Mesothelial cell of epicardium (in vitro differentiated cells): ENCODE data around the gene COPB1. TPM values are rescaled to one million over a fixed set of nuclear protein-coding genes. Genes with fewer than 3 reads are reported as not detected.

ENCODE experiments used
- DNase-seq, 2 experiments: peaks; one replicate each; pipeline ENCODE4 v3.0.0; 2021; ENCODE audit warnings: low spot score in 2 of 2; ENCODE audit not compliant: unreplicated experiment in 2 of 2
- H3K27ac Mint-ChIP-seq: 2 replicates; pipeline ENCODE4 v1.8.0; 2021; ENCODE audit warnings: mixed read lengths
- H3K27me3 Mint-ChIP-seq: 2 replicates; pipeline ENCODE4 v1.8.0; 2021; ENCODE audit warnings: low read depth, mixed read lengths
- H3K36me3 Mint-ChIP-seq: 2 replicates; pipeline ENCODE4 v1.8.0; 2021; ENCODE audit warnings: mixed read lengths
- H3K4me1 Mint-ChIP-seq: 2 replicates; pipeline ENCODE4 v1.8.0; 2021; ENCODE audit warnings: mixed read lengths
- H3K4me3 Mint-ChIP-seq: 2 replicates; pipeline ENCODE4 v1.8.0; 2021; ENCODE audit warnings: mild to moderate bottlenecking, moderate library complexity, mixed read lengths
- H3K9me3 Mint-ChIP-seq: 2 replicates; pipeline ENCODE4 v1.8.0; 2021; ENCODE audit warnings: mixed read lengths
- CTCF ChIP-seq: fragments of 200-600 bp; sonication (generic); IDR thresholded peaks from one replicate; pipeline ENCODE4 v1.5.0; 2021; ENCODE audit warnings: antibody characterized with exemption; ENCODE audit not compliant: unreplicated experiment
- total RNA-seq: library from RNA; stranded (reverse); gene quantifications from 3 replicates; pipeline ENCODE4 v1.2.1, GENCODE V29; 2021

COPB1 gene
- total RNA-seq, 1 donor from 2014 or later: 116 TPM

GRCh38 chr11:14542324-14542723 lies 42.7 kb upstream of the COPB1 start:
- DNase-seq: no peak
- Mint-ChIP-seq H3K27me3 (no peaks in the 10 kb centered on the region), H3K36me3 (no peaks in the 10 kb centered on the region), H3K4me1 (peaks cover 7% of the 10 kb centered on the region), H3K9me3 (no peaks in the 10 kb centered on the region), H3K27ac (no peak overlapping the region), H3K4me3 (no peak overlapping the region)
- TF ChIP-seq CTCF: no peak

GRCh38 chr11:14541192-14541947 lies 41.8 kb upstream of the COPB1 start:
- Mint-ChIP-seq H3K4me1 (peaks cover 10% of the 10 kb centered on the region), H3K36me3 (no peaks in the 10 kb centered on the region), H3K27me3 (no peaks in the 10 kb centered on the region), H3K4me3 (no peak overlapping the region), H3K9me3 (no peaks in the 10 kb centered on the region), H3K27ac (no peak overlapping the region)
- no peak for DNase-seq
- no peak for TF ChIP-seq CTCF

DNA sequence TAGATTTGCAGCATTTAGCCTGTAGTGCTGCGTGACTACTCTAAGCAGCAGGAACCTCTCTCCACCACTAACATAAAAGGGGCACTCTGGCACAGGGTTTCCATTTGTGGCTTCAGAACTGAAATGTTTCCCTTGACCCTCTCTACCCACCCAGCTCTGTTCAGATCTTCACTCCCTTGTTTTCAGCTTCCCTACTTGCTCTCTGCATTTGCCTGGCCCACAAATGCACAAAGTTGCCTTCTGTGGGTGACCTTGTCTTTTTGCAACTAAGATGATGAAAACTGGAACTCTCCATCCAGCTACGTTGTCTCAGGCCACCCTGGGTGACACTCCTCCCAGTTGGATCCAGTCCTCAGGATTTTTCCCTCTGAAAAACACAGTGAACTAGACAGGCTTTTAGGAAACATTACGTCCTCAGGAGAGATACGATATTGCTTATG lies 40.4 kb upstream of the COPB1 start:
- no peak for TF ChIP-seq CTCF
- no peaks in the 10 kb centered on the region for H3K36me3 Mint-ChIP-seq
- no peak overlapping the region for H3K4me3 Mint-ChIP-seq
- H3K27ac Mint-ChIP-seq: no peak overlapping the region
- peaks cover 10% of the 10 kb centered on the region for H3K4me1 Mint-ChIP-seq
- no peak for DNase-seq
- H3K9me3 Mint-ChIP-seq: no peaks in the 10 kb centered on the region
- no peaks in the 10 kb centered on the region for H3K27me3 Mint-ChIP-seq

DNA sequence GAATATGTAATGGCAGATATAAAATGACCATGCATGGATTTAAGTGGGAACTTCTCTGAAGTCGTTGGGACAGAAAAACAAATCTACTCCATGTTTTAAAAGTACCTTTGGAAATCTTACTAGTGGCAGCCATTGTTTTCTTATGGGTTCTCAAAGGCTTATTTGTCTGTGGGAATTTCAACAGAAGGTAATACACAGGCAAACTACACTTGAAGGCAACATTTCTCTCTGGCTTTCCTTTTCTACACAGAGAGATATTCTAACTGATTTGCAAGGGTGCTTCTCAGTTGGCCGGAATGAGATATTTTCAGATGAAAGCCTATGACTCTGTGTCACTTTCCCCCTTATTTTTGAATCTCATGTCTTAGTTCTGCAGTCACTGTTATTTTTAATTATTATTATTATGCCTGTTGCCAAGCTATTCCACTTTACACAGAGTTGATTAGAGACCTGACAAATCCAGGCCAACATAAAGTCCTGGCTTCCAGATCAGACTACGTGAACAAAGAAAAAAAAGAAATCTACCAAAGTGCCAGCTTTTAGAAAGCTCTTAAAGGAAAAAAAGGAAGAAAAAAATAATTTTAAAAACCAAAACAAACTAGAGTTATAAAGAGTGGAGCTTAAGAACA lies 39.4 kb upstream of the COPB1 start:
- no peak for TF ChIP-seq CTCF
- Mint-ChIP-seq H3K36me3 (no peaks in the 10 kb centered on the region), H3K4me1 (peaks cover 10% of the 10 kb centered on the region), H3K27me3 (no peaks in the 10 kb centered on the region), H3K27ac (no peak overlapping the region), H3K9me3 (no peaks in the 10 kb centered on the region), H3K4me3 (no peak overlapping the region)
- DNase-seq: no peak

DNA sequence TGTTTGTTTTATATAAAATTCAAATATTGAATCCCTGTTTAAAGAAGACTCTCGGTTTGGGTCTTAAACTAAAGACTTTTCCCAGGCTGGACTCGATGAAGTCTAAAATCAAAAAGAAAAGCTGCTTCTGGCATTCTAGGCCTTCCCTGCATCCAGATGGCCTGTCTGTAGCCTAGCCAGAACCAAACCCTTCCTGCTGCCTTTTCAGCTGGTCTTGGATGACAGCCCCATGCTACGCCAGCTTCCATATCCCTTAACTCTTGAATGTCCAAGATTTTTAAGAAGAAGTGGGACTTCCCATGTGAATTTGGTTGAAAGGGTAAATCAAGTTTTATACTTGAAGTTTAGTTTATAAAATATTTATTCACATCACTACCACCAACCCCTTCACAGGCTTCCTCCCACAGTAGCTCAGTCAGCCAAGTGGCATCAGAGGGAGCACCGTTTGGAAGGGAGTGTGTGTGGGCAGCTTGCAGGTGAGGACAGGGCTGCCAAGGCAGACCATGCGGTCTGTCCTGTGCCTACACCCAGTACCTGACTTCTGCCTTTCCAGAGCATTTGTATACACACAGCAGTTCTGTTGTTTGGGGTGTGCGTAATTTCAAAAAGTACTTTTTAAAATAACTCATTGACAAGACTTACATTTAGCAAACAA lies 38.8 kb upstream of the COPB1 start:
- peaks cover 10% of the 10 kb centered on the region for H3K4me1 Mint-ChIP-seq
- H3K4me3 Mint-ChIP-seq: no peak overlapping the region
- H3K9me3 Mint-ChIP-seq: no peaks in the 10 kb centered on the region
- H3K27me3 Mint-ChIP-seq: no peaks in the 10 kb centered on the region
- no peak overlapping the region for H3K27ac Mint-ChIP-seq
- no peak for DNase-seq
- no peak for TF ChIP-seq CTCF
- H3K36me3 Mint-ChIP-seq: no peaks in the 10 kb centered on the region
